Measurements from ENCODE around the gene FAM222A.

GRCh38 chr12:109800536-109800935 lies 86.9 kb downstream of the FAM222A start:
- TF ChIP-seq CTCF (IDR thresholded peaks at IDR 0.05) (no peak), CEBPB (IDR thresholded peaks at IDR 0.05) (no peak), EP300 (IDR thresholded peaks at IDR 0.05) (no peak), BHLHE40 (IDR thresholded peaks at IDR 0.05; ENCODE audit: low read depth, low read length) (no peak), MAX (IDR thresholded peaks at IDR 0.05) (no peak), ELK1 (IDR thresholded peaks at IDR 0.05; ENCODE audit: low read depth, low read length) (no peak), CHD4 (IDR thresholded peaks at IDR 0.05; ENCODE audit: borderline replicate concordance) (no peak), RFX5 (IDR thresholded peaks at IDR 0.05) (no peak), POLR2A (IDR thresholded peaks at IDR 0.05; ENCODE audit: low read length) (no peak), RAD21 (conservative IDR thresholded peaks at IDR 0.05 in 1 of 2, IDR thresholded peaks at IDR 0.05 in 1 of 2) (no peak), MAZ (IDR thresholded peaks at IDR 0.05; ENCODE audit: borderline replicate concordance, low read depth, low read length) (no peak), JUN (IDR thresholded peaks at IDR 0.05) (no peak)

Data from A549 (cell line).